HG03354 (cell line): ENCODE data around the gene P2RX6.
"Not testable (repeated sequence)": the region's sequence is repeated elsewhere in the genome, so short reads cannot be mapped to it uniquely, and the experiment has no call there.

Source experiments
- ATAC-seq: cut with Tn5 transposase; IDR thresholded peaks from one replicate; pipeline ENCODE4 v1.9.1; 2021; ENCODE audit warnings: mild to moderate bottlenecking; ENCODE audit not compliant: unreplicated experiment, poor library complexity, severe bottlenecking

P2RX6 gene

GRCh38 chr22:21029486-21030025, 14.6 kb downstream of the P2RX6 start:
- ATAC-seq = no peak

- no peak for ATAC-seq
These were observed 15.1 kb downstream of the P2RX6 start for GRCh38 chr22:21030032-21030431.

GRCh38 chr22:21030621-21031544, 15.9 kb downstream of the P2RX6 start:
- no peak for ATAC-seq

GRCh38 chr22:21031545-21032036, 16.6 kb downstream of the P2RX6 start:
- no peak for ATAC-seq

GRCh38 chr22:21032037-21032867, 17.3 kb downstream of the P2RX6 start, which contains the start of gene SLC7A4:
TSS of gene SLC7A4 (minus strand) at chr22:21032561. CDS start at chr22:21031812, 749 bp downstream.
- no peak for ATAC-seq

GRCh38 chr22:21032868-21033688, 18.1 kb downstream of the P2RX6 start:
- ATAC-seq = no peak

GRCh38 chr22:21033895-21034294, 18.9 kb downstream of the P2RX6 start:
- no peak for ATAC-seq

- no peak for ATAC-seq
These were observed 20.0 kb downstream of the P2RX6 start for GRCh38 chr22:21034989-21035388.

GRCh38 chr22:21038405-21038804, 23.4 kb downstream of the P2RX6 start:
- ATAC-seq = no peak

GRCh38 chr22:21039158-21039557, 24.2 kb downstream of the P2RX6 start:
- not testable (repeated sequence) for ATAC-seq

- ATAC-seq = no peak
These were observed 27.0 kb downstream of the P2RX6 start for GRCh38 chr22:21041937-21042336.

GRCh38 chr22:21042978-21043859, 28.3 kb downstream of the P2RX6 start:
- ATAC-seq = no peak

GRCh38 chr22:21043860-21044535, 29.0 kb downstream of the P2RX6 start:
- ATAC-seq = no peak

- peak; percentile 20 for ATAC-seq
These were observed 30.1 kb downstream of the P2RX6 start for GRCh38 chr22:21044931-21045584.

GRCh38 chr22:21045585-21046294, 30.8 kb downstream of the P2RX6 start, which contains the start of gene LRRC74B:
TSS of gene LRRC74B (plus strand) at chr22:21045946. CDS start at chr22:21045987, 41 bp downstream.
- peak; percentile 96 for ATAC-seq

- no peak for ATAC-seq
These were observed 32.2 kb downstream of the P2RX6 start for GRCh38 chr22:21047035-21047661.
